GM19328 (cell line): ENCODE results near the gene CCDC70.

Experiments used
- ATAC-seq: cut with Tn5 transposase; IDR thresholded peaks from one replicate; pipeline ENCODE4 v1.9.1; 2021; ENCODE audit warnings: mild to moderate bottlenecking, moderate library complexity; ENCODE audit not compliant: unreplicated experiment

CCDC70 gene

GRCh38 chr13:51828730-51829567 is 32.8 kb upstream of the CCDC70 start:
- ATAC-seq = no peak

DNA sequence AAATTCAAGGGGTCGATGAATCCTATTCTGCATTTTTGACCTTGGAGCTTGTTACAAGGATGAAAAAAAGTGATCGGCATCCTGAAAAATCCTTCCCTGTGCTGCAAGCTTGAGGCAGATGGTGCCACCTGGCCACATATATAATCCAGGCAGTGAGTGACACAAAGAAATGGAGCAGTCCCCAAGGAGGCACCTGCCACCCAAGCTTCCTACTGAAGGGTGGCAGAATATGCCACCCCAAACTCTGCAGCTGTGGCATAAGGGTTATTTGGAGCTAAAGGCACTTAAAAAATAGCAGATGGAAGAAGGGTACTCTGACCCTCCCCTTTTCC is 32.2 kb upstream of the CCDC70 start:
- ATAC-seq = no peak

GRCh38 chr13:51831519-51831918 is 30.2 kb upstream of the CCDC70 start:
- ATAC-seq = no peak

DNA sequence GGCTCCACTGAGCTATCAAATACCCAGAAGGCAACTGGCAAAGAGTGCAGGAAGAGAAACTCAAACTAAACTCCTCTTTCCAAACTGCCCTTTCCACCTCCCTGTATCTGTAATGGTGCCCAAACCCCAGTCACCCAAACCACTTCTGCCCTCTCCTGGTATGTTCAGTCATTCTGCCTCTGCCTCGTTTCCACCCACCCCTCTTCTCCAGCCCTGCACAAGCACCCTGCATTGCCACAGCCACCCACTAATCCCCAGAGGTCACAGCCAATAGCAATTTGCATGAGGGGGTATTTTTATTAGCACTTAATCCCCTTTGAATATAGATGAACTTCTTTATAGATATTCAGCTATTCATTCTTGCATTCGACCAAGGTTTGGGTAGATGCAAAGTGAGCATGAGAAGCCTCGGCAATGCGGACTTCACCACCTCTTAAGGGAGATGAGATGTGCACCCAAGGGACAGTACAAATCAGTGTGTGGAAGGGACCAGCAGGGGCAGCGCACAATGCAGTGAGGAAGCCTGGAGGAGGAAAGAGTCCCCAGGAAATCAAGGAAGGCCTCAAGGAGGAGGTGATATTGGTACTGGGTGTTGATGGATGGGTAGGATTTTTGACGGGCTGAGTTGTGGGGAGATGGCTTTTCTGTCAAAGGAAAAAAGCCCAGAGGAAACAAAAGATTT is 29.2 kb upstream of the CCDC70 start:
- peak; percentile 64 for ATAC-seq

DNA sequence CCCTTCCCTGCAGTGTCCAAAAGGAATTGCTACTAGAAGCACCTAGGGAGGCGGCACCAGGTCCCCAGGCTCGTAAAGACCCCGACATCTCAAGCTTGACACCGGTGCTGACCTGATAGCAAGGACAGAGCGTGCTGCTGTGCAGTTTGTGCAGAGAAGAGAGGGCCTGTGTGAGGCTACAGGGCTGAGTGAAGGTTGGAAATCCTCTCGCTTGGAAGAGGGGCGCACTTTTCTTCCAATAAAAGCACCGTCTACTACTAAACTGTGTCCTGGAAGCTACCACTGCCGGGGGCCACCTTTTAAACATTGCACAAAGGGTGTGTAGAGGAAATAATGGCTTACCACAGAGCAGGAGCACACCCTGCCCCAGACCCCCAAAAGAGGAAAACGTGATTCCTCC is 27.8 kb upstream of the CCDC70 start:
- ATAC-seq = no peak

- no peak for ATAC-seq
These were observed 27.1 kb upstream of the CCDC70 start for GRCh38 chr13:51834581-51835171.

DNA sequence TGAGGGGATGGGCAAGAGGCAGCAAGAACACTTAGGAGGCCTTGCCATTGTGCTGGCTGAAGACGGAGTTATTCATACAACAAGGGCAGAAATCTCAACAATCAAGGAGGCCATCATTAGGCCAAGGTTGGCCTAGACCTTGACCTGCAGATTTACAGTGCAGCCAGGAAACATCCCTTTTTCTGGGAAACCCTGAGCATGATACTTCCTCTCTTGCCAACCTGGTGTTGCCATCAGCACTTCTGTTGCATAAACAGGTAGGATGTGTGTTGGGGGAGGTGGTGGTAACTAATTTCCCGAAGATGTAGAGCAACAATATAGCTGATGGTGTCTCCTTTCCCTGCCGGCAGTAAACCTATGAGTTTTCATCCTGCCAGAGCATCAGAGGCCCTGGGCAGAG is 24.8 kb upstream of the CCDC70 start:
- ATAC-seq = no peak

GRCh38 chr13:51838240-51838846 is 23.4 kb upstream of the CCDC70 start:
- ATAC-seq = no peak

DNA sequence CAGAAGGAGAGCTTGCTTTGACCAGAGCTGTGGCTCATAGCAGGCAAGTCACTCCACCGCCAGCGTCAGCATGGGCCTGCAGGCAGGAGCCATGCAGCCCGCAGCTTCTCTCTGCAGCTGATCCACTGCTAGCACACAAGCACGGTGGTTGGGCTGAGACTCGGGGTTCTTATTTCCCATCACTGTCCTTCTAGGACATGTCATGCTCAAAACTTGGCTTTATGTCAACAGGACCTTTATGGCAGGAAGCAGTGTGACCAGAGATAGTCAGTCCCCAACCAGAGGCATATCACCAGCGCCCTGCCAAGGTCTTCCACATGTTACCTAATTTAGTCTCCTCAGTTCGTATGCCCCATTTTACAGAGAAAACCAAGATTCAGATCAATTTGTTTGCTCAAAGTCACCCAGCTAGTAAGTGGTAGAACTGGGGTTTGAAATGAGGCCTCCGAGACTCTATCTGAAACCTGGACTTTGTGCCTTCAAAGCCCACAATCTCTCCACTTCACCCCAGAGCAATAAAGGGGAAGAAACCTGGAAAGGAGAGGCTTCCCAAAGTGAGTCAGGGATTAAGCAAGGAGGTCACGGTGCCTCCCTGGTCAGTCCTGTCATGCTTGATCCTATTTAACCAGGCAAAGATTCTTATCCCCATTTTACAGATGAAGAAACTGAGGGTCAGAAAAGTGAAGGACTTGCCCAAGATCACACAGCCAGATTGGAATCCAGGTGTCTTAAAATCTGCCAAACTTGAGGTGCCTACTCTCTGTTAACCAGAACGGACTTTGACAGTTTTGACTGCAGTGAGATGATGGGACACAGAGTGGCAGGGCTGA is 21.8 kb upstream of the CCDC70 start:
- no peak for ATAC-seq

DNA sequence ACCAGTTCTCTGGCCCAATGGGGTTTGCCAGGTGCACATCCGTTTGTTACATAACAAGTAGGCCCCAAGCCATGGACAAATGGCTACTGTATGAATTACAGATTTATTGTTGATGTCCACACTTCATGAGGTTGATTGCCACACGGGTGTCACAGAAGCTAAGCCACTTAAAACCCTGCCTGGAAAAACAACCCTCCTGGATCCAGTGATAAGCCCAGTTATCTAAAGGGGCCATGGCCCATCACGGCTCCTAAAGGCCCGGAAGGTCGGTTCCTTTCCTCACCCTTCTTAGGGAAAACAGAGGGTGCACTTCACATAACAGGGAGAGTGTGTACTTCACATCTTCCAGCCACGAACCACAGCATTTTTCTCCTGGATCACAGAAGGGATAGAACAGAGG is 20.9 kb upstream of the CCDC70 start:
- no peak for ATAC-seq

GRCh38 chr13:51841732-51842131 is 20.0 kb upstream of the CCDC70 start:
- no peak for ATAC-seq

DNA sequence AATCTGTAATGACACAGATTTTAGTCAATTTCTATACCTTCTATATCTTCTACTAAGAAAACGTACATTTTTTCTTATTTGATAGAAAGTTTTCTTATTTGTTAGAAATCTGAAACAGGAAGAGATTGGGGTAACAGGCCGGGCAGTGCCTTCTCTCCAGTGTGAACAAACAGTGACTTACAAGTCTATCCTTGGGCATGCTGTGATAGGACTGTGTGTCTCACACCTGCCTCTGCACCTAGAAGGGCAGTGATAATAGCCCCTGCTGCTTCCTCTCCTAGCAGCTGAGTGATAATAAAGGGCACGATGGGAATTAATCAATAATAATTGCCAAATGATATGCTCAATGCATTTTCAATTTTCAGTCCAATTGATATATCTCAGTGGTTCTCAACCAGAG is 18.2 kb upstream of the CCDC70 start:
- ATAC-seq = no peak

DNA sequence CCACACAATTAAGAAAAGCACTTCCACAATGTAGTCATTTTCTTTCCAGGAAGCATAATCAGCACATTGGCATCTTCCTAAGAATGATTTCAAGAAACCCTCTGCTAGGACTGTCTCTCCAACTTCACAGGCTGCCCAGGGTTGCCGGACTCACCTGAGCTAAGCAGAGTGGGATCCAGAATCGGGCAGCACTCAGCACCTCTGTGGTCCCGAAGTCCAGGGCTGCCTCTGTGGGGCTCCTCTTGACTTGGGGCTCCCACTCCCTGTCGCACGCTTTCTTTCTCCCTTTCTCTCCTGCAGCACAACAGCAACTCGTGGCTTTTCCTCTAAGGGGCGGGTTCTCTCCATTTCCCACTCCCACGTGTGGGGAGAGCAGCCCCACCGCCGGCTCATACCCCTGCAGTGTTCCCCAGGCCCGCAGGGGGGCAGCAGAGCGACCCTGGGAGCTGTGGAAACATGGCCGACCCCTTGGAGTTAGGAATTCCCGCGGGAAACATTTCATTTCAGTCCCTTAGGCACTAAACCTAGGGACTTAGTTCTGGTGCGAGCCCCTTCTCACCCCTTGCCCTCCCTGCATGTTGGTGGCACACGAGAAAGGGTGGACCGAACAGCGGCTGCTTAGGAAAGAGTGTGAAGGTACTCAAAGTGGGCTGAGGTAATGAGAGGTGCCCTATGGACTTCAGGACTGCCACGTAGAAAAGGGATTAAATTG is 16.8 kb upstream of the CCDC70 start, which contains the start of gene TMEM272:
TSS of gene TMEM272 (minus strand) at position 316 of the 712 bp plus-strand sequence. CDS start 6,647 bp downstream, outside the sequence.
- no peak for ATAC-seq

DNA sequence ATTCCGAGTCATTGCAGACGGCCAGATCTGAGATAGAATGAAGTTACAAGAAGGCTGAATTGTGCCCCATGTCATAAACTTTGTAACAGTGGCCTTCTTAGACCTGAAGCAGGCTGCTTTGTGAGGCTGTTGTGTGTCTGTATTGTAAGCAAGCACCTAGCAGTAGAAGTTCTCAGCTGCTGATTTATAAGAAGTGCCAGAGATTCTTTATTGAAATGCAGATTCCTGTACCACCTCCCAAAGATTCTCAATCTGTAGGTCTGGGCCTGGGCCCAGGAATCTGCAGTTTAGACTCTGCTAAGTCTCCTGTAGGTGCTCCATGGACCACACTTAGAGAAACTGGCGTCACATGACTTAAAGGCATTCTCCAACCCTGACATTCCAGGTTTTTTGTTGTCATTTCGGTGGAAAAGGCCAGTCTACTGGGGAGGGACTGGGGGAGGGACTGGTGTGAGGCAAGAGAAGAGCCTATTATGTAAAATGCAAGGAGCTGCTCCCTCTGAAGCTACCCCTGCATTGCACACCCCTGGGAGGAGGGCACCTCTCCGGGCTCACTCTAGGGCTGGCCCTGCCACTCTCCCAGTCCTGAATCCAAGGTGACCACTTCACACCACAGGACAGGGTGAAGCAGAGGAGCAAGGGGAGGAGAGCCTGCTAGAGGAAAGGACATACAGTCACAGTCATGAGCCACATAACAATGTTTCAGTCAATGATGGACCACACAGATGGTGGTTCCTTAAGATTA is 16.0 kb upstream of the CCDC70 start:
- ATAC-seq = no peak

DNA sequence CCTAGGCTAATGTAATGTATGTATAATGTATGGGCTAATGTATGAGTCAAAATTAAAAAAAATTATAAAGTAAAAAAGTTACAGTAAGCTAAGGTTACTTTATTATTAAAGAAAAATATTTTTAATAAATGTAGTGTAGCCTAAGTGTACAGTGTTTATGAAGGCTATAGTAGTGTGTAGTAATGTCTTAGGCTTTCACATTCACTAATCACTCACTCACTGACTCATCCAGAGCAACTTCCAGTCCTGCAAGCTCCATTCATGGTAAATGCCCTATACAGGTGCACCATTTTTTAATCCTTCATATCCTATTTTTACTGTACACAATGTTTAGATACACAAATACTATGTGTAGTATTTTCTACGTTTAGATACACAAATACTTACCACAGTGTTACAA is 15.0 kb upstream of the CCDC70 start:
- ATAC-seq = no peak

GRCh38 chr13:51848674-51849073 is 13.1 kb upstream of the CCDC70 start:
- ATAC-seq = no peak

- ATAC-seq = no peak
These were observed 12.3 kb upstream of the CCDC70 start for GRCh38 chr13:51849145-51850101.

DNA sequence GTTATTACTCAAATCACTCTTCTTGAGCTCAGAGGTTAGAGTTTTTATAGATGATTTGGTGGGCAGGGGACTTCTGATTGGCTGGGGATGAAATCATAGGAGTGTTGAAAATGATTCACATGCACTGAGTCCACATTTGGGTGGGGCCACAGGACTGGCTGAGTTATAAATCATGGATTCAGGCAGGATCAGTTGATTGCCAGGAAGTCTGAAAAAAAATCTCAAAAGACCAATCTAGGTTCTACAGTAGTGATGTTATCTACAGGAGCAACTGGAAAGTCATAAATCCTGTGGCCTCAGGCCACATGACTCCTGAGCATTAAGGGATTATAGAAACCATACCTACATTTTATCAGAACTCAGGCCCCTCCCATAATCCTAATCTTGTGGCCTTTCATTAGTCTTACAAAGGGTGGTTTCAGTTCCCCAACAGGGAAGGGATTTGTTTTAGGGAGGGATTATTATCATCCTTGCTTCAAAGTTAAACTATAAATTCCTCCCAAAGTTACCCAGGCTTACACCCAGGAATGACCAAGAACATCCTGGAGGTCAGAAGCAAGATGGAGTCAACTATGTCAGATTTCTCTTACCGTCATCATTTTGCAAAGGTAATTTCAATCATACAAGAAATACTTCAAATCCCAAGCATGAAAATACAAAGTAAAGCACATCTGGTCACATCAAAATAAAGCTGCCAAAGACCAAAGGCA is 5.6 kb upstream of the CCDC70 start:
- no peak for ATAC-seq
